DND-41 (cell line): Measurements from ENCODE around the gene SH3TC2.

Experiments
- EZH2 ChIP-seq: IDR thresholded peaks from 3 replicates; pipeline ENCODE4 v1.6.1; 2012; ENCODE audit warnings: borderline replicate concordance, low read depth, mild to moderate bottlenecking, moderate library complexity, low read length, inconsistent platforms; ENCODE audit not compliant: severe bottlenecking
- TF ChIP-seq, protein P1 (sequence below): IDR thresholded peaks from 2 replicates; pipeline ENCODE4 v1.5.1; 2012; ENCODE audit warnings: borderline replicate concordance, low read length, moderate library complexity, mild to moderate bottlenecking; ENCODE audit not compliant: poor library complexity, severe bottlenecking; ENCODE audit errors: extremely low read depth

- TF ChIP-seq, protein P1, sequence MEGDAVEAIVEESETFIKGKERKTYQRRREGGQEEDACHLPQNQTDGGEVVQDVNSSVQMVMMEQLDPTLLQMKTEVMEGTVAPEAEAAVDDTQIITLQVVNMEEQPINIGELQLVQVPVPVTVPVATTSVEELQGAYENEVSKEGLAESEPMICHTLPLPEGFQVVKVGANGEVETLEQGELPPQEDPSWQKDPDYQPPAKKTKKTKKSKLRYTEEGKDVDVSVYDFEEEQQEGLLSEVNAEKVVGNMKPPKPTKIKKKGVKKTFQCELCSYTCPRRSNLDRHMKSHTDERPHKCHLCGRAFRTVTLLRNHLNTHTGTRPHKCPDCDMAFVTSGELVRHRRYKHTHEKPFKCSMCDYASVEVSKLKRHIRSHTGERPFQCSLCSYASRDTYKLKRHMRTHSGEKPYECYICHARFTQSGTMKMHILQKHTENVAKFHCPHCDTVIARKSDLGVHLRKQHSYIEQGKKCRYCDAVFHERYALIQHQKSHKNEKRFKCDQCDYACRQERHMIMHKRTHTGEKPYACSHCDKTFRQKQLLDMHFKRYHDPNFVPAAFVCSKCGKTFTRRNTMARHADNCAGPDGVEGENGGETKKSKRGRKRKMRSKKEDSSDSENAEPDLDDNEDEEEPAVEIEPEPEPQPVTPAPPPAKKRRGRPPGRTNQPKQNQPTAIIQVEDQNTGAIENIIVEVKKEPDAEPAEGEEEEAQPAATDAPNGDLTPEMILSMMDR: no peak
- no peak for TF ChIP-seq EZH2
Measured at GRCh38 chr5:148966348-148966747, 96.5 kb downstream of the SH3TC2 start.
